ENCODE data around the gene COBLL1.

The COBLL1 gene

DNA sequence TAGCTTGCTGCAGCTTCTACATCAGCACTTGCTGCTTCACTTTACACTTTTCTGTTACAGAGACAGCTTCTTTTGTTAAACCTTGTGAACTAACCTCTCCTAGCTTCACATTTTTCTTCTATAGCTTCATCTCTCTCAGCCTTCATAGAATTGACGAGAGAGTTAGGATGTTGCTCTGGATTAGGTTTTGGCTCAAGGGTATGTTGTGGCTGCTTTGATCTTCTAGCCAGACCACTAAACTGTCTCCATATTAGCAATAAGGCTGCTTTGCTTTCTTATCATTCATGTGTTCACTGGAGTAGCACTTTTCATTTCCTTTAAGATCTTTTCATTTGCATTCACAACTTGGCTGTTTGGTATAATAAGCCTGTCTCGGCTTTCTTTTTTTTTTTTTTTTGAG is 174.1 kb downstream of the COBLL1 start:
- DNase-seq, result no peak

DNA sequence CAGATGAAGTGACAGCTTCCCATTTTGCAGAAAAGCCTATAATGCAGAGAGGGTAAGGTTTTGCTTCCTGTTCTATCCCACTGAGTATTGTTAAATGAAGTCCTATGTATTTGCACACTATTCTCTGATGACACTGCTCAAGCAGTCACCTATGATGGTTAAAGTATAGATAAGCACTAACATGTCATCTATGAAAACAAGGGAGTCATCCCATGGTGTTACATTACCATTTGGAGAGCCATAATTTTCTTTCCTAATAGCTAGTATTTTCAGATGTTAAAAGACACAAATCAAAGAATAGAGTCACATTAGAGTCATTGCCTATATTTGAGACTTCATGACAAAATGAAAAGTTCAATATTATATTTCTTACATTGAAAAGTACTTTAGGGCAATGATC is 177.6 kb downstream of the COBLL1 start:
- no peak for DNase-seq

DNA sequence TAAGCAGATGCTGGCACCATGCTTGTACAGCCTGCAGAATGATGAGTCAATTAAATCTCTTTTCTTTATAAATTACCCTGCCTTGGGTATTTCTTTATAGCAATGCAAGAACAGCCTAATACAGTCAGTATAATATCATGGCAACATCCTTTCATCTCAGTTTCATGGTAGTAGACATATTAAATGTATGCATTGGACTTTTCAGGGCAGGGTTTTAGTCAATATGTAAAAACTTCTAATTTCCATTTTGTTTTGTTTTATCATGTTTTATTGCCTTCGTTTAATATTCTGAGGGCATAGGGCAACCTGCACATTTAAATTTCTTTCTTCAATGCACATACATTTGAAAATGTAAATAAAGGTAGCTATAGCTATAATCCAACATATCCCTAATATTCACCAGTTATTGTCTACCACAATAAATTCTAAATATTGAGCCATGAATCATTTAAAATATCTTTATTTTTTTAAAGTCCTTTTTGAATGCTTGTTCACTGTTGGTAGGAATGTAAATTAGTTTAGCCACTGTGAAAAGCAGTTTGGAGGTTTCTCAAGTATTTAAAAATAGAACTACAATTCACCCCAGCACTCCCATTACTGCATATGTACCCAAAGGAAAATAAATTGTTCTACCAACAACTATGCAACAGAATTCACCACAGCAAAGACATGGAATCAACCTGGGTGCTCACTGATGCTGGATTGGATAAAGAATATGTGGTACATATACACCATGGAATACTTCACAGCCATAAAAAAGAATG is 178.6 kb downstream of the COBLL1 start:
- DNase-seq, result no peak

DNA sequence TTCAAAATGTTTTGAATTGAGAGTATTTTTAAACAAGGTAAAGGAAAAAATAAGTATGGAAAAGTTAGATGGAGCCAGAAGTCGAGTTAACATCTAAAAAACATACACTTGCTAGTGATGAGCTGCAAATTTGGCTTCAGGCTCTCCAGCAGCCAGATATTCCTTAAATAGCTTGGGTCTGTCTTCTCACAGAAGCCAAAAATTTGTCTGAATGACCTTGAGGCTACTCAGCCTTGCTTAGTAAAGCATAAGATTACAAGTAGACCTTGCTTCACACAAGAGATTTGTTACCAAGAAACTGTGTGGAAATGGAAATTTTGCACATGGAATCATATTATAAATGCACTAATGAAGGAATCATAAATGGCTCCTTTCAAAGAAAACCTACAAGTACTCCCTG is 179.6 kb downstream of the COBLL1 start:
- DNase-seq, result no peak

DNA sequence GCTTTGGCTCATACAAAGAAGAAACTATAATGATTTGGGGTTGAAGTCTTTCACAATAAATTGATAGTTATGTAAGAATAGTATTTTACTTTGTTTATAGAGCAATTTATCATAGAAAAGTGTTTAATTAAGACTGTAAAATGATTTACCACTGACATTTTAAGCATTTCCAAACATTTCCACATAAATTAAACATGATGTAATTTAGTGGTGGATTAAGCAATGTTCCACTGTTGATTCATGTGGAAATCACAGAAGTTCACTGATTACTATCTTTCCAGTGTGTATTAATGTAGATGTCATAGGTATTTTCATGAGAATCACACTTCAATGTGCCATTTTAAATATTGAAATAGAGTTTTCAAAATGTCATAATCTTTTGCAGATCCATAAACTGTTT is 180.3 kb downstream of the COBLL1 start:
- no peak for DNase-seq

DNA sequence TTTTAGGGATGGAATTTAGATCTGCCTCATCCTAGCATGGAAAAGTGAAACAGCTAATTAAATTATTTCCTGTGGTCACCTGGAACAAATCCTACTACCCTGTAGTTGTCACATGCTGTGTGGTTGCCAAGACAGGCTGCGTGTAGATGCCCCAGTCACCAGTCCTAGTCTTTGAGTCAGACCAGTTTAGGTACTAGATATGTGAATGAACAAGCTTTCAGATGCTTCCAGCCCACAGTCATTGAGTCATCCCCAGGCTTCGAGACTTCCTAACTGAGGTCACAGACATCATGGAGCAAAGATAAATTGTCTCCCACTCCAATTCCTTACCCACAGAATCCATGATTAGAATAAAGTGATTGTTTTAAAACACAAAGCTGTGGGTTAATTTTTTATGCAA is 184.5 kb downstream of the COBLL1 start:
- DNase-seq, result no peak

DNA sequence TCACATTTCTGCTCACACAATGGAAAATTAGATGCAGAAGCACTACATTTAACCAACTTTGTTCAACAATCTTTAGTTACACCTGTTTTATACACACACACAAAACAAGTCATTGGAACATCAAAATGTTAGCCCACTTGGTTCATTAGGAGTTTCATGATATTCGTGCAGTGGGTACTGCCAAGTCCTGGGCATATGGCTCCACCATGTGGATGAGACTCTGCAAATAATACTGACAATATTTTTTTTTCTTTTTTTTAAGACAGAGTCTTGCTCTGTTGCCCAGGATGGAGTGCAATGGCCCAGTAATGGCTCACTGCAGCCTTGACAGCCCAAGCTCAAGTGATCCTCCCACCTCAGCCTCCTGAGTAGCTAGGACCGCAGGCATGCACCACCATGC is 185.9 kb downstream of the COBLL1 start:
- DNase-seq, result no peak

DNA sequence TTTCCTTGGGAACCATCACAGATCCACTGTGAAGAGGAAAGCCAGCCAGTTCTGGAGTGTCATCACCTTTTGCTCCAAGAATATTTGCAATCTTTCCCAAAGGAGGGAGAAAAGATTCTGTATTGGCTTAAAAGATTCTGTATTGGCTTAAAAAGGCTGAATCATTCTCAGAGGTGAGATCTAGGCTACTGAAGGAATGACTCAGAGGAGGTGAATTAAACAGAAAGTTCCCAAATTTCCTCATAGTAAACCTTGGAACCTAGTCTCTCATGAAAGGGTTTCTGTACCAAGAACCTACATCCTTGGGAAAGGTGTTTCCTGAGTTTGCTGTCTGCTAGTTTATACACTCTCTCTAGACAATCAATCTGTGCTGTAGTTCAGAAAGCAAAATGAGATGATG is 186.3 kb downstream of the COBLL1 start:
- DNase-seq, result no peak

DNA sequence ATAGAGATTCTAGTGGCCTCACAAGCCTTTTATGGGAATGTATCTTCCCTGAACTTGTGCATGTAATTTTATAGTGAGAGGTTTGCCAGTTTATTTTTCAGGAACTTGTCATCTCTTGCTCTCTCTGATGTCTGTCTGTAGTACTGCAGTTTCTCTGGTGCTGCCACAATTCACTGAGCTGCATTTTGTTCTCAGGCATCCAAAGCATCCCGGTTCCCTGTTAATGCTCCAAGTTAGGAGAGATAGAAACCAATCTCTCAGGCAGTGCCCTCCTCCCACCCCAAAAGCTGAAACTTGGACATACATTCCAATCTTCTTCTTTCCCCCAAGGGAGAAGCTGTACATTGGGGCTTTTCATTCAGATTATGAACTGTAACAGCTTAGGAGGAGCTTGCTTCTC is 190.3 kb downstream of the COBLL1 start:
- no peak for DNase-seq

DNA sequence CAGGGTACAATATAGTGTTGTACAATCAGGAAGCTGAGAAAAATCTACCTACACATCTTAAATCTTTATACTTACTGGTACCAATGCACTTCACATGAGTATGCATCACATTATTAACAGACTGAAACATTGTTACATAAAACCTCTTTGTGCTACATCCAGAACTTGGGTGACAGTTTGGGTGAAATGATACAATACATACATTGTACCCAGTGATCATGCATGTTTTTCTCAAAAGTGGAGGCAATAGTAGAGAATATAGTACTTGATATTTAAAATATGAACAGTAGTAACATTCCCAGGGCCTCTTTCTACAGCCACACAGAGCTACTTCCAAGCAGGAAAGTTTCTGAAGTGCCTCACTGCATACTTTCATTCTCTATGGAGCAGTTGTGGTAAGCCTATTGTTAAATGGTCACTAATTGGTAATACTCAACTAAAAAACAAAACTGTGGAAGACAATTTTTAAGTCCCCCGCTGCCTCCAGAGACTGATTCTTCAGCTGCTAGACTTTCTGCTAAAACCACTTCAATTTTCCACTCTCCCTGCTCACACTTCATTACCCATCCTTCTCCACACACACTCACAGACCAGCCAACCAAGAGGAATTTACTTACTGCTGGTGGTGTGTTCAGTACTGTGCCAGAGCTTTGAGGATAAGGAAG is 197.5 kb downstream of the COBLL1 start:
- no peak for DNase-seq

DNA sequence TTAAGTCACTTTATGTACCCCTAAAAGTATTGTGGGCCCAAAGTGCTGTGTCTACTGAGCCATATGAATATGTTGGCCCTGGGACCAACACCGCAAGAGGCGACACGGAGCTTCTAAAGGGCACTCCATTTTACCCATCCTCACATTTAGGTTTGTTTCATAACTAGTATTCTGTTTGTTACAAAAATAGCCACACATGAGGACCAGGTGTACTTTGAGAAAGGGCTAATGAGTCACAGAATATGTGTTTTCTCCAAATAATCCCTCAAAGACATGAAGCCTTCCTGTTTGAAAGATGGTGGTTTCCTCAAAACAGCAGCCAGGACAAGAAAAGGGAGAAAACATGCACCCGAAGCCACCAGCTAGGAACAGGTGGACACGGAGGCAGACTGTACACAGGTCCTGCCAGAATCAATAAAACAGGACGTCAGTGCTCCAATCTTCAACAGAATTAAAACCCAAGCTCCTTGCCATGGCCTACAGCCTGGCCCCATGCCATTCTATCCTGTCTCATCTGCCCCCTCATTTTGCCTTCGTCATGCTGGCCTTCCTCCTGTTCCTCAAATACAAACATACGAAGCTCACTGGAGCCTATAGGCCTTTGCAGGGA is 198.6 kb downstream of the COBLL1 start:
- no peak for DNase-seq

DNA sequence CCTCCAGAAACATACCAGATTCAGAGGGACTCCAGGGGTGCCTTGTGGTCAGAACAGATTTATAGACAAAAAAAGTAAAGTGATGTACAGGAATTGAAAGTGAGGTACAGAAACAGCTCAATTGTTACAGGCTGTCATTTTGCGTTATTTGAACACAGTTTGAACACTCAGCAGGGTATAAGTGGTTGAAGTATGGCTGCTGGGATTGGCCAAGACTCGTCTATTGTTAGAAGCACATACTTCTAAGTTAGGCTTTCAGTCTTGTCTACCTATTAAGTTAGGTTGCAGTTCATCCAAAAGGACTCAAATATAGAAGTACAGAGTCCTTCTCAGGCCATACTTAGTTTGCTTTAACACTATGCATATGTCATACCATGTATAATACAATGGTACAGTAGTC is 199.4 kb downstream of the COBLL1 start:
- DNase-seq, result no peak
